Stimulated activated naive CD4-positive, alpha-beta T cell (primary cell): ENCODE data around the gene SNX5.

Source experiments
- DNase-seq, 6 experiments: peaks; one replicate each; lab custom pipeline; 2025; lab: John Stamatoyannopoulos, UW

The SNX5 gene

DNA sequence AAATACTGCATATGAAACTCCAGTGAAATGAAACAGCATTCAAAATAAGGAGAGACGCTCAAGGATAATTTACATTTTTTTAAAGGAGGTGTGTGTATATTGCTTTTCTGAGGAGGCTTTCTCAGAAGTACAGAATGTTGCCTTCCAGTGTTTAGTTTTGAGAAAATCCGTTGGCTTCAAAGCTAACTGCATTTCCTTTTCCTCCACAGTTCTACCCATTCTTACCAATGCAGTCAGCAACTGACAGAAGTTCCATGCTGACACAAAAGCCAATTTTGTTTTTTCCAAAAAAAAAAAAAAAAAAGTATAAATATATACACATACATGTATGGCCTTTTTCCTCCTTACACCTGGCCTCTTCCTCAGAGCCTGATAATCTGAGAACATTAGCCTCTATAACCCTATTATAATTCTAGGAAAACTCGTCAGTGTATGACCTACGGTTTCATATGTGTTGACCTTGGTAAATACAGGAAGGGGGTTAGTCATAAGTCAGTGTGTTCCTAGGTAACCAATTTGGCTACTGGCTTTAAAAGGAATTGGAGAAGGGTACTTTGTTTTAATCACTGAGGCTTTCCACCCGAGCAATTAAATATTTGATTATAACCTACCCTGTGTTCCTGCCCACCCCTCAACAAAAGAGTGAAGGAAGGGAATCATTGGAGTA lies 24.4 kb upstream of the SNX5 start:
- no peak for DNase-seq

DNA sequence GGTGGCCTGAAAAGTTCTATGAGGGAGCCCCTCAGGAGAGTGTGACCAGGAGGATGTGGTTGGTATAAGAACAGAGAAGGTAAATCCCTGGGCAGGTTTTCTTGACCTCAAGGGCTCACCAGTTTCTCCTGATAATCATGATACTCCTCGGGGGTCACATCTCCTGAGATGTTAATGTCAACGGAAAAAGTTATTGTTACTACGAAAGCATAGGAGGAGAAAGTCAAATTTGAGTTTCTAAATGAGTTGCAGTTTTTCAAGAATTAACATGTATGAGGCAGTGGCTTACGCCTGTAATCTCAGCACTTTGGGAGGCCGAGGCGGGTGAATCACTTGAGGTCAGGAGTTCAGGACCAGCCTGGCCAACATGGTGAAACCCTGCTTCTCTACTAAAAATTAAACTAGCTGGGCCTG lies 23.6 kb upstream of the SNX5 start:
- no peak for DNase-seq

GRCh38 chr20:17990278-17990972 lies 21.8 kb upstream of the SNX5 start:
- DNase-seq, result no peak

DNA sequence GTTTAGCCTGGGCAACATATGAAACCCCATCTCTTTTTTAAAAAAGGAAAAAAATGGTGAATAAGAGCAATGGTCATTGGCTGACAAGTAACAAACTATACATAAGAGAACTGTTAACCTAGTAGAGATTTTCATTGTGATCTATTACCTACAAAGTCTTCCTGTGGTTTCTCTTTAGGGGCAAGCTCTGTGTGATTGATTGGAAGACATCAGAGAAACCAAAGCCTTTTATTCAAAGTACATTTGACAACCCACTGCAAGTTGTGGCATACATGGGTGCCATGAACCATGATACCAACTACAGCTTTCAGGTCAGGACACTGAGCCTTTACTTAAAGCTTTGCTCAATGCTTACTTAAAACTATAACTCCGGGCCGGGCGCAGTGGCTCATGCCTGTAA lies 19.4 kb upstream of the SNX5 start:
- DNase-seq, result peak in 3 of 6 experiments; percentile 56 to 58 (median 56)

GRCh38 chr20:17985388-17986018 lies 16.9 kb upstream of the SNX5 start:
- no peak for DNase-seq

DNA sequence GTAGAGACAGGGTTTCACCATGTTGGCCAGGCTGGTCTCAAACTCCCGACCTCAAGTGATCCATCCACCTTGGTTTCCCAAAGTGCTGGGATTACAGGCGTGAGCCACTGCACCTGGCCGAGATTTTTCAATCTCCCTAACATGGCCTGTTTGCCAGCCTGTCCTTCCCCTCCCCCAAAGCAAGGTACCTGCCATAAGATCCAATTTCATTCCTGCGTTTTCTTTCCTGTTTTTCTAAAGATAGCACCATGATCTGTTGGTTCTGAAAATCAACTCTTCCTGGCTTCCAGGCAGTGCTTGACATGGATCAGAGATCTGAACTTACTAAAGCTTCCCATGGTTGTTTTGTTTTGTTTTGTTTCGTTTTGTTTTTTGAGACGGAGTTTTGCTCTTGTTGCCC lies 7.7 kb upstream of the SNX5 start:
- DNase-seq, result no peak

DNA sequence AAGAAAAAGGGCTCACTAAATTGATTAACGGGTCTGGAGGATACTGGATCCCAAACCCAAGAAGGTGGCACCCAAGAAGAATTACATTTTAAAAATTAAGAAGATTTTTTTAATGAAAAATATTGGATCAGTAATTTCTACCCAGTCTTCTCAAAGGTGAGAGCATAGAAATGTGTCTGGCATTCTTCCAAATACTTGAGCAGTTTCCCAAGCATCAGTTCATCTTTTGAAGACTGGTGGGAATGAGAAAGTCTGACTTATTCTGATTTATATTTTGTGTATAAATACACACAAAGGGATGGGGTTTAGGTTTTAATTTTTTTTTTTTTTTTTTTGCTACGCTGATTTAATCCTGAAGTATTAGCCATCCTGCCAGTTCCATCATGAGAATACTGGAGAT lies 3.5 kb upstream of the SNX5 start:
- DNase-seq, result no peak

DNA sequence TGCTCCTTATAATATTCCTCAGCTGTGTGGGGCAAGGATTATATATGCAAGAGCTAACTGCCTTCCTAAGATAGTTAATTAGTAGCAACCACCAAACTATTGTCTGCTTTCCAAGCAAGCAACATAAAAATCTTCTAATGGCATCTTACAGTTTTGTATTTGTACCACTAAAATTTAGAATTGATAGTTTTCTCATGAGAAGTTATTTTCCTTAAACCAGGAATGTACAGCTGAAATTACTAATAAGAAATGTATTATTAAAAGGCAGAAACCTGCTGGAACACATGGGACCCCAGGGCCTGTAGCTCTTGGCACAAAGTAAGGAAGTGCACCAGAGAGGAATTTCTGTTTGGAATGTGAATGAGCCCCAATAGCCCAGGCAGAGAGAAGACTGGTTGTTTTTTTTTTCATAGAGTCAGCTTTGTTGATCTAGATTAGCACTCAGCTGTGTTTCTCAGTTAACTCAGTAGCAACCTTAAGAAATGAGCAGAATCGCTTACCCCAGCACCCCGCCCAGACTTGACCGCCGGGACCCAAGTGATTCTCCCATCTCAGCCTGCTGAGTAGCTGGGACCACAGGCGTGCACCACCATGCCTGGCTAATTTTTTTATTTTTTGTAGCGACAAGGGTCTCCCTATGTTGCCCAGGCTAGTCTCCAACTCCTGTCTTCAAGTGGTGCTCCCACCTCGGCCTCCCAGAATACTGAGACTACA lies 2.9 kb upstream of the SNX5 start:
- no peak for DNase-seq

- peak in 1 of 6 experiments; percentile 24 for DNase-seq
Observed at GRCh38 chr20:17969884-17970409, 1.4 kb upstream of the SNX5 start.

DNA sequence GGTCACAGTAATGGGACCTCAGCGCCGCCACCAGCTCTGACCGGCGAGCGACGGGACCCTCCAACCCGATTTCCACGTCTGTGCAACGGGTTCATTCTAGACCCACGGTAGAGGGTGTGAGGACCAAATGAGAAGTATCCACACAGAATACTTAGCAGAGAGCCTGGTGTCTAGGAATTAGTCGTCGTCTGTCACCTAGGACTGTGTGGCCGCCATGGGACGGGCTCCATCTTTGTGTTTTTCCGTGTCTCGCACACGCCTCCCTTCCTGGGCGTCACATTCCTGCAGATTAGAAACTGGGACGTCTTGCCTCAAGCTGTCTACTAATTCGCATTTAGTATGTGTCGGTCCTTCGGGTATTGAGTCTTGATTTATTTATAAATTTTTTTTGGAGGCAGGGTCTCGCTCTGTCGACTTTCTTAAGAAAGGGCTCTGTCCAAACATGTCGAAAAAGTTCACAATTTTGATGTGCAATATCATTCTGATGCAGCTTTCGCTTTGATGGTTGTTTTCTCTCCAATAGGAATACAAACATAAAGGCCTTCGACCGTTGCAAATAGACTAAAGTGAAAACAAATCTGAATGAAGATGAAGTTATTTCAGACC lies 787 bp upstream of the SNX5 start:
- peak in 3 of 6 experiments; percentile 25 to 43 (median 37) for DNase-seq

GRCh38 chr20:17967521-17968365 lies 851 bp downstream of the SNX5 start:
- DNase-seq, result peak in 2 of 6 experiments; percentile 32 to 52

DNA sequence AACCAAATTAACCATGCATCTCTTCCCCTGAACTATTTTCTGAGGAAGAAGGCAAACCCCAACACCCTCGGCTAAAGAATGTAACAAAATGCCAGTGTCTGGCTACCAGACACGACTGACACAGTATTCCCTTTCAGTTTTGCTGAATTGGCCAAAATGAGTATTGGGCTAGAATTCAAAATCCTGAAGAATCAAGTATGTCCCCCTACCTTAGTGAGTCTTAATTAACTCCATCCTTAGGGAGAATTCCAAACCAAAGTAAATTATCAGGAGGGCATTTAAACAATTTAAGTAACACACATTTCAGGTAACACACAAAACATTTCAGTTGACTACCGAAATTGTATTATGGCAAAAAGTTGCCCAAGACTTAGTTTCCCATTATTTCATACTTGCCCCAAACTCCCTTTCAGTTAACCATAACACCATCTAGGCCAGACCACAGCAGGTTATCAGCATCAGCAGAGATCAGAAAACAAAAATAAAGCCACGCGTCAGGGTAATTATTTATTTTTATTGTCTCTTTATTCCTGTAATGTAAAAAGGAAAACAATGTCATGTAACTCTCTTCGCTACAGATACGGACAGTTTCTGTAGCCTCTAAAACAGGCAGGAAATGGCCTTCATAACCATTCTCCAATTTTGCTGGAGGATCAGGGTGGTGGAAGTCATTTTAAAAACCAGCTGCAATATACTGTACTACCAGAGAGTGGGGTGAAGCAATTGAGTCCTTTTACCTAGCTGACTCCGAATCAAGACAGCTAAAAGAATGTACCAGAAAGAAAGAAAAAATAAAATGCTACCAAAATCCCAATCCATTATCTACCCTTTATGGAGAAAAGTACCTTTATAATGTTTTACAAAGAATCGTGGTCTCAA lies 1.9 kb downstream of the SNX5 start:
- peak in 3 of 6 experiments; percentile 31 to 44 (median 41) for DNase-seq

DNA sequence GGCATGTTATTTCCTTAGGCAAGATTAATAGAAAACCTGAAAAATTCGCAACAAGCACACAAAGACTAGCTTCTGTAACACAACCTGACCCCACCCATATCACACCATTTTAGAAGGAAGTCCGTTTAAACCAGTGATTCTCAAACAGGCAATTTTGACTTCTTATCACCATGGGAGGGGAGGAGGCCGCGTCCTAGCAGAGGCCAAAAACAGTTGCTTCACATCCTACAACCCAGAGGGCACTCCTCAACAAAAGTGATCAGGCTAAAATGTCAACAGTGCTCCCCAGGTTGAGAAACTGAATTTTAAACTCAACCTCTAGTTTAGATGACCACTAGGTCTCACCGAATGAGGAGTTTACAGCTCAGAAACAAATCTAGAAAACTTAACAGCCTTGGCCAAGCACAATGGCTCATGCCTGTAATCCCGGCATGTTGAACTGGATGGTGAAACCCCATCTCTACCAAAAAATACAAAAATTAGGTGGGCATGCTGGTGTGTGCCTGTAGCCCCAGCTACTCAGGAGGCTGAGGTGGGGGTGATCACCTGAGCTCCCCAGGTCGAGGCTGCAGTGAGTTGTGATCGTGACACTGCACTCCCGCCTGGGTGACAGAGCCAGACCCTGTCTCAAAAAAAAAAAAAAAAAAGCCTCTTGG lies 3.4 kb downstream of the SNX5 start:
- no peak for DNase-seq

GRCh38 chr20:17964632-17965031 lies 4.0 kb downstream of the SNX5 start:
- no peak for DNase-seq

GRCh38 chr20:17964073-17964472 lies 4.5 kb downstream of the SNX5 start:
- DNase-seq, result no peak

DNA sequence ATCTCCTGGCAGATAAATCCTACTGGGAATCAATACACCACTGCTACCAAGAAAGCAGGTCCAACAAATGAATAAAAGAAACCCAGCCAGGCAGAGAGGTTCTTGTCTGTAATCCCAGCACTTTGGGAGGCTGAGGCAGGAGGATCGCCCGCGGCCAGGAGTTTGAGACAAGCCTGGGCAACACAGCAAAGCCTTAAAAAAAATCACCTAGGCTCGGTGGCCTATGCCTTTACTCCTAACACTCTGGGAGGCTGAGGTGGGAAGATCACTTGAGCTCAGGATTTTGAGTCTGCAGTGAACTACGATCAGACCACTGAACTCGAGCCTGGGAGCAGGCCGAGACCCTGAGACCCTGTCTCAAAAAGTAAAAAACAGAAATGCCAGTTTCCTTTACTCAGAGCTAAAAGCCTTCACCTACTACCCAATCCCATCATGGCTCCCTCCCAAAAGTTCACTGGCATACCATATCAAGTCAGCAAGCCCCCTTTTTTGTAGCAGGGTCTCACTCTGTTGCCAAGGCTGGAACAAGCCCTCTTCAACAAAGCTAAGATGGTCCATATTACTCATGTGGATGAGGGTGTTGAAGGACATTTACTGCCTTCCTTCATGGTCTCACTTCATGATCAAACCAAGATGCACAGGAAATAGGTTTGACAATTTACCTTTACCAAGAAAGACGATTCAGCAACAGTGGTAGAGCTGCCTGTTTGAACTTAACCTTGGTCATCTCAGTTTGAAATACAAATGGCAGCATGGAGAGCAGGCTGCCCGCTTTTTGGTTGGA lies 5.3 kb downstream of the SNX5 start:
- no peak for DNase-seq

DNA sequence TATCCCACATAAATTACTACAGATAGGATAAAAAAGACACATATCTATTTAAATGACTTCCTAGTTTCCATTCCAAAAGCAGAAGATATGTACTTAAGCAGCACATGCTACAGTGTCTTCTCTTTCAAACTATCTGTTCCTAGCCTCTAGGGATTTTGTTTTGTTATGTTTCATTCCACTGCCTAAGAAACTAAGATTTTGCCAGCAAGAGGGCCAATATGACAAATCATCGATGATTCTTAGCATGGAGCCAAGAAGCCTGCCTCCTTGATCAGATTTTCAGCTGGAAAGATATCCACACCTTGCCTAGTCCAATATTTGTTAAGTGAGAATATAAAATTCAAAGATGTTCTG lies 7.0 kb downstream of the SNX5 start:
- DNase-seq, result no peak

- DNase-seq, result no peak
Observed at GRCh38 chr20:17960927-17961586, 7.5 kb downstream of the SNX5 start.
